Fibroblast of lung (primary cell): ENCODE data around the gene KCTD2.

ENCODE experiments used
- EZH2 ChIP-seq: IDR thresholded peaks from 2 replicates; pipeline ENCODE4 v1.5.1; 2012; ENCODE audit warnings: low read length, control low read depth, mild to moderate bottlenecking; ENCODE audit errors: missing control alignments
- TF ChIP-seq, protein P1 (sequence below), 2 donors: IDR thresholded peaks in 1 of 2; conservative IDR thresholded peaks in 1 of 2; 1 replicate in 1 of 2; 2 replicates in 1 of 2; pipeline ENCODE4 v1.5.1; 2011 to 2012; ENCODE audit warnings: low read length in 2 of 2, control low read depth in 1 of 2, inconsistent platforms in 1 of 2, low read depth in 1 of 2, mild to moderate bottlenecking in 1 of 2

GRCh38 chr17:75074532-75074931 lies 27.5 kb downstream of the KCTD2 start:
- TF ChIP-seq, protein P1, sequence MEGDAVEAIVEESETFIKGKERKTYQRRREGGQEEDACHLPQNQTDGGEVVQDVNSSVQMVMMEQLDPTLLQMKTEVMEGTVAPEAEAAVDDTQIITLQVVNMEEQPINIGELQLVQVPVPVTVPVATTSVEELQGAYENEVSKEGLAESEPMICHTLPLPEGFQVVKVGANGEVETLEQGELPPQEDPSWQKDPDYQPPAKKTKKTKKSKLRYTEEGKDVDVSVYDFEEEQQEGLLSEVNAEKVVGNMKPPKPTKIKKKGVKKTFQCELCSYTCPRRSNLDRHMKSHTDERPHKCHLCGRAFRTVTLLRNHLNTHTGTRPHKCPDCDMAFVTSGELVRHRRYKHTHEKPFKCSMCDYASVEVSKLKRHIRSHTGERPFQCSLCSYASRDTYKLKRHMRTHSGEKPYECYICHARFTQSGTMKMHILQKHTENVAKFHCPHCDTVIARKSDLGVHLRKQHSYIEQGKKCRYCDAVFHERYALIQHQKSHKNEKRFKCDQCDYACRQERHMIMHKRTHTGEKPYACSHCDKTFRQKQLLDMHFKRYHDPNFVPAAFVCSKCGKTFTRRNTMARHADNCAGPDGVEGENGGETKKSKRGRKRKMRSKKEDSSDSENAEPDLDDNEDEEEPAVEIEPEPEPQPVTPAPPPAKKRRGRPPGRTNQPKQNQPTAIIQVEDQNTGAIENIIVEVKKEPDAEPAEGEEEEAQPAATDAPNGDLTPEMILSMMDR (conservative IDR thresholded peaks at IDR 0.05 in 1 of 2, IDR thresholded peaks at IDR 0.05 in 1 of 2; ENCODE audit: low read depth in 1 of 2, low read length in 2 of 2), result no peak
- TF ChIP-seq EZH2, result no peak
